IPS-15b (cell line): Measurements from ENCODE around the gene NAGA.

Experiments
- H3K27me3 ChIP-seq: one replicate; pipeline ENCODE4 v1.6.1; 2013; ENCODE audit warnings: low read length; ENCODE audit not compliant: control insufficient read depth, insufficient read depth
- H3K36me3 ChIP-seq: one replicate; pipeline ENCODE4 v1.6.1; 2013; ENCODE audit warnings: low read length; ENCODE audit not compliant: control insufficient read depth, insufficient read depth
- H3K4me1 ChIP-seq: one replicate; pipeline ENCODE4 v1.6.1; 2013; ENCODE audit warnings: mild to moderate bottlenecking, low read length; ENCODE audit not compliant: control insufficient read depth, insufficient read depth
- H3K4me3 ChIP-seq: one replicate; pipeline ENCODE4 v1.5.1; 2013; ENCODE audit warnings: low read depth, low read length
- H3K9ac ChIP-seq: one replicate; pipeline ENCODE4 v1.6.1; 2013; ENCODE audit warnings: low read depth, mild to moderate bottlenecking, low read length
- H3K9me3 ChIP-seq: one replicate; pipeline ENCODE4 v1.6.1; 2013; ENCODE audit warnings: mild to moderate bottlenecking, low read length; ENCODE audit not compliant: control insufficient read depth, insufficient read depth

Gene NAGA

DNA sequence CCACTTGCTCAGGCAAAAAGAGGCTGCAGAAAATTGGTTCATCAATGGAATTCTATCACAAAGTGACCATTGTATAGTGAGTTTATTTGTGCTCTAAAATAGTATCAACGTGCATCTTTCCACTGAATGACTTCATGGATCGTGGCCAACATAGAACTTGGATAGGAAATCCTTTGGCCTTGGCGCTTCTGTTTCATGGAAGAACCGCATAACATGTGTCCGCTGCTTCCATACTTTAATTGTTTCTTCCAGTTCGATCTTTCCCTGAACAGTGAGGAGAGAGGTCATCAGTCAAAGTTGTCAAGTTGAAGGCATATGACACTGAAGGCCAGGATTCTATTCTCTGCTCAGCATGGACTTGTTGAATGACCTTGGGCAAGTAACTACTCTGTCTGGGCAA, 15.4 kb upstream of the NAGA start:
- no peak overlapping the region for H3K9ac ChIP-seq
- H3K27me3 ChIP-seq = no peaks in the 10 kb centered on the region
- H3K9me3 ChIP-seq = no peaks in the 10 kb centered on the region
- H3K4me1 ChIP-seq = no peaks in the 10 kb centered on the region
- H3K4me3 ChIP-seq = no peak overlapping the region
- H3K36me3 ChIP-seq = peaks cover 30% of the 10 kb centered on the region

DNA sequence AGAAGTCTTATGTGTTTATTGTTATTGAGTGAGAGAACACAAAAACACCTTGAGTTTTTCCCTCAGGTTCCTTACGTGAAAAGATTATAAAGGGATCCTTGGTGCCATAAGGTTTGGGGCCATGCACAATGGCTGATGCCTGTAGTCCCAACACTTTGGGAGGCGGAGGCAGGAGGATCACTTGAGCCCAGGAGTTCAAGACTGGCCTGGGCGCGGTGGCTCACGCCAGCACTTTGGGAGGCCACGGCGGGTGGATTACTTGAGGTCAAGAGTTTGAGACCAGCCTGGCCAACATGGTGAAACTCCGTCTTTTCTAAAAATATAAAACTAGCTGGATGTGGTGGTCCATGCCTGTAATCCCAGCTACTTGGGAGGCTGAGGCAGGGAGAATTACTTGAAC, 14.3 kb upstream of the NAGA start:
- no peak overlapping the region for H3K4me3 ChIP-seq
- no peaks in the 10 kb centered on the region for H3K4me1 ChIP-seq
- H3K36me3 ChIP-seq = peaks cover 26% of the 10 kb centered on the region
- H3K9me3 ChIP-seq = no peaks in the 10 kb centered on the region
- H3K27me3 ChIP-seq = no peaks in the 10 kb centered on the region
- no peak overlapping the region for H3K9ac ChIP-seq

DNA sequence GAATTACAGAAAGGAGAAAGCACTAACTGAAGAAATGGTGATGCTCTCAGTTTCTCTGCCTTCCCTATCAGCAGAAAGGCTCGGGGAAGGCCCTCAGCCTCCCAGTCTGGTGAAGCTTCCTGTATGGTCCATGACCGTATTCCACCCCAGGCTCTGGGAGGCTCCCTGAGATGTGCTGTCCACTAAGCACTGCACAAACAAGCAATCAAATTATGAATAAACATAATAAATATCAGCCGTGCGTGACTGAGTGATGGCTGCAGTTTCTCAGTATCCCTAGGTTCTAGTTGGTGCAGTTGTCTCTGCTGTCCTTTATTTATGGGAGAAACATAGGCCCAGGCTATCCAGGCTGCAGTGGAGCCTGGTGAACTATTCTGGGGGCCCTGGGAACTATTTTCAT, 12.5 kb upstream of the NAGA start:
- Histone ChIP-seq H3K27me3 (no peaks in the 10 kb centered on the region), H3K4me3 (no peak overlapping the region), H3K4me1 (peaks cover 4% of the 10 kb centered on the region), H3K9me3 (no peaks in the 10 kb centered on the region), H3K9ac (no peak overlapping the region), H3K36me3 (peaks cover 23% of the 10 kb centered on the region)

DNA sequence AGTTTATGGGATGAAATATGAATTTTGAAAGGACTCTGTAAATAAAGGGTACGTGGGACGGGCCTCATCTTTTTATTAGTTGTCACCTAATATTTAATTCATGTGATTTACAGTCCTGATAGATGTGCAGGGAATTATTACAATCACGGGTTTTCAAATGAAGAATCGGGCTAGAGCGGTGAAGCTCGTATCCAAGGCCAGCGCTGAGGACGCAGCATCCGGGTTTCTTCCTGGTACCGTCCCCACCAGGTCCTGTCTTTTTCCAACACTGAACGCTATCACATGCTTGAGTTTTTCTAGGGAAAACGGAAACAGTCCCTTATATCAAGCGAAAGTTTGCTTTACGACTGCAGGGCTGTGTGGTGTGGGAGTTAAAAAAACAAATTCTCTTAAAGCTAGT, 9.7 kb upstream of the NAGA start:
- Histone ChIP-seq H3K27me3 (no peaks in the 10 kb centered on the region), H3K9ac (no peak overlapping the region), H3K9me3 (no peaks in the 10 kb centered on the region), H3K4me1 (peaks cover 4% of the 10 kb centered on the region), H3K36me3 (peaks cover 16% of the 10 kb centered on the region), H3K4me3 (peak overlapping the region; percentile 84)

DNA sequence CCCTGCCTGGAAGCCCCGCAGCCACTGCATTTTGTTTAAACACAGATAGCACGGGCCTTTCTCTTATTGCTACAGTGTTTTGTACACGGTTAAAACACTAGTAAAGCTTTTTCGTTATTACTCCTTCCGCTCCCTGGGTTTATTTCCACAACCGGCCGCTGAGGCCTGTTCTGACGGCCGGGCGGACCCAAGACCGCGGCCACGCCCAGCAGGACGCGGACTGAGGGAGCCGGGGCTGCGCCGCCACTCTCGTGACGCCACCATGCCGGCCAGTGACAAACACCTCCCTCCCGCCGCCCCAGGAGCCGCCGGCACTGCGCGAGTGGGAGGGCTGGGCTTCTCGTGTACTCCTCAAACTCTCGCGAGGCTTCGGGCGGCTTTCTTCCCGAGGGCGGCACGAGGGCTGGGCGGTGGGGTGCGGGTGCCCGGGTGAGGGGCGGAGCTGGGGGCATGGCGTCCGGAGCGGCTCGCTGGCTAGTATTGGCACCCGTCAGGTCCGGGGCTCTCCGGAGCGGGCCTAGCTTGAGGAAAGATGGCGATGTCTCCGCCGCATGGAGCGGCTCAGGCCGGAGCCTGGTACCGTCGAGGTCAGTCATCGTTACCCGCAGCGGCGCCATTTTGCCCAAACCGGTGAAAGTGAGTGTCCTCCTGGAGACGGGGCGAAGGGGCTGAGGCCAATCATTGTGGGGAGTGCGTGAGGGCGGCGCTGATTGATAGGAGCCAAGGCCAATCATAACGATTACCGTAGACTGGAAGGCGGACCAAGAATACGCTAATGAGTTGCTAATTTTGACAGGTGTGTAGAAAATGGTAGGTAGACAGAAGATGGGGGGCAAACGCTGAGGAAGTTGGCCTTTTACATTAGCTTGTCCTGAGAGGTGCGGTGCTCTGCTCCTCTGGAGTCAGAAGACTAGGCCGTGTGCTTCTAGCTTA, 9.0 kb upstream of the NAGA start, which contains the start of gene SMDT1:
SMDT1 (plus strand) TSS at position 382 of the 933 bp plus-strand sequence; CDS start at position 451, 69 bp downstream.
- H3K36me3 ChIP-seq = peaks cover 16% of the 10 kb centered on the region
- H3K4me1 ChIP-seq = peaks cover 4% of the 10 kb centered on the region
- peak within 1 kb of the TSS; percentile 84 for H3K4me3 ChIP-seq
- H3K27me3 ChIP-seq = no peaks in the 10 kb centered on the region
- H3K9ac ChIP-seq = peak within 1 kb of the TSS; percentile 74
- H3K9me3 ChIP-seq = no peaks in the 10 kb centered on the region

DNA sequence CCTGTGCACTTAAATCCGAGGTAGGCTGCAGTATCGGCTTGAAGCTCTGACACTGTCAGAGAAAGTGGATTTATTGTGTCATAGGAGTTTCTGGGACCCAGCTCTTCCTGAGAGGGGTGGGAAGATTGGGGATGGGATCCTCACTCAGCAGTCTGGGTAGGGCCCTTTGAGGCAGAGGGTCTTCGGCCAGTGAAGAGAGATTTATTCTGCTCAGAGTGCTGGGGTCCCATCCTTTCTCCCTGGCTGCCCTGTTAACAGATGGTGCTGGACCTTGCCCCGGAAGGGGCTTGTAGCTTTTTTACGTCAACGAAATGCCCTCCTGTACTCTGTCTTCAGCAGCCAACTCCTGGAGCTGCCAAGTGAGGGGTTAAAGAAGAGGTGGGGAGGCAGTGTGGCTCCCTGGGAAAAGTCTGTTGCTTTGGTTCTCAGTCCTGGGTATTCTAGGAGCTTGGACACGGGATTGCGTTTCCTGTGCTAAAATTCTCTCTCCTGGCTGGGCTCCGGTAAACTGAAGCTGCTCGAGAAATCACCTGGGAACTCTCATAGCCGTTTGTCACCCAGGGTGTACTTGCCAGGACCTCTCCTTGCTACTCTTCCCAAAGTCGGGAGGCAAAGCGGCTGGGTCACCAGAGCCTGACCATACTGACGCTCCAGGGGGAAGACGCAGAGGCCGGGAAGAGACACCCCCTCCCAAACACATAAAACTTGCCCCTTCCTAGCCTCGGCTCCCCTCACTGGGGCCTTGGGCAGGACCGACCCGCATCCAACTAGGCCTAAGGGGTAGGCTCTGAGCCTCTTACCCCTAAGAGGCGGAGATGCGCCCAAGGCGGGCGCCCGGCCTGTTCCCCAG, 8.1 kb upstream of the NAGA start:
- Histone ChIP-seq H3K4me1 (peaks cover 4% of the 10 kb centered on the region), H3K9me3 (no peaks in the 10 kb centered on the region), H3K27me3 (no peaks in the 10 kb centered on the region), H3K36me3 (peaks cover 16% of the 10 kb centered on the region), H3K4me3 (peak overlapping the region; percentile 84), H3K9ac (peak overlapping the region; percentile 74)

DNA sequence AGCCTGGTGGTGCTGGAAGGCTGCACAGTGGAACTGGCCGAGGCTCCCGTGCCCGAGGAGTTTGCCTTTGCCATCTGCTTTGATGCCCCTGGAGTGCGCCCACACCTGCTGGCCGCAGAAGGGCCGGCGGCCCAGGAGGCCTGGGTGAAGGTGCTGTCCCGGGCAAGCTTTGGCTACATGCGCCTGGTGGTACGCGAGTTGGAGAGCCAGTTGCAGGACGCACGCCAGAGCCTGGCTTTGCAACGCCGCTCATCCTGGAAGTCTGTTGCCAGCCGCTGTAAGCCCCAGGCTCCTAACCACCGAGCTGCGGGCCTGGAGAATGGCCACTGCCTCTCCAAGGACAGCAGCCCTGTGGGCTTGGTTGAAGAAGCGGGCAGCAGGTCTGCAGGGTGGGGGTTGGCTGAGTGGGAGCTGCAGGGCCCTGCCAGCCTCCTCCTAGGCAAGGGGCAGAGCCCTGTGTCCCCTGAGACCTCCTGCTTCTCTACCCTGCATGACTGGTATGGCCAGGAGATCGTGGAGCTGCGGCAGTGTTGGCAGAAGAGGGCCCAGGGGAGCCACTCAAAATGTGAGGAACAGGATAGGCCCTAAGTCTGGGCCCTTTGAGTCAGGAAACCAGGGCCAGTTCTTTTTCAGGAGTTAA, 7.0 kb upstream of the NAGA start:
- Histone ChIP-seq H3K36me3 (peaks cover 9% of the 10 kb centered on the region), H3K9ac (no peak overlapping the region), H3K9me3 (no peaks in the 10 kb centered on the region), H3K4me1 (peaks cover 9% of the 10 kb centered on the region), H3K27me3 (peaks cover 6% of the 10 kb centered on the region), H3K4me3 (no peak overlapping the region)

DNA sequence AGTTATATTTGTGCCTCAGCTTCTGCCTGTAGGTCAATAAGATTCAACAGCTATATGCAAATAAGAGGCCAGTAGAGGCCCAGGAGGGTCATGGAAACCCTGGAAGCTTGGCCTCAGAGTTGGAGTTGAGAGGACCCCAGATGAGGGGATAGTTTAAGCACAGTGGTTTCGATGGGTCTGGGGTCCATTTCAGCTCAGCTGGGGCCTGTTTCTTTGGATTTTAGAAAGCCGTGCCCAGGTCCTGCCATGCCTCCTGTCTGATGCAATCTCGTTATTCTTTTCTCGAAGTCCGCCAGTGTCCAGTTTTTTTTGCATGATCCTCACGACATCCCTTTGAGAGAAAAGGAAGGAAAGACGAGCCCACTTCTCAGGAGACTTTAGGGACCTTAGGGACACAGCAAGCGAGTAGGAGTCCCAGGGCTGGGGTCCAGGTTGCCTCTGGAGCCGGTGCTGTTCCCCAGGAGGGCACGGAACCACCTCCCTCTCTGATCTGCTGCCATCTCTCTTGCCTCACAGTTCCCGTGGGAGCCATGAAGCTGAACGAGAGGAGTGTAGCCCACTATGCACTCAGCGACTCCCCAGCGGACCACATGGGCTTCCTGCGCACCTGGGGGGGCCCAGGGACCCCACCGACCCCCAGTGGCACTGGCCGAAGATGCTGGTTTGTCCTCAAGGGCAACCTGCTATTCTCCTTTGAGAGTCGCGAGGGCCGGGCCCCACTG, 6.3 kb upstream of the NAGA start:
- Histone ChIP-seq H3K4me3 (no peak overlapping the region), H3K9me3 (no peaks in the 10 kb centered on the region), H3K27me3 (peaks cover 6% of the 10 kb centered on the region), H3K9ac (no peak overlapping the region), H3K36me3 (peaks cover 5% of the 10 kb centered on the region), H3K4me1 (peaks cover 9% of the 10 kb centered on the region)

DNA sequence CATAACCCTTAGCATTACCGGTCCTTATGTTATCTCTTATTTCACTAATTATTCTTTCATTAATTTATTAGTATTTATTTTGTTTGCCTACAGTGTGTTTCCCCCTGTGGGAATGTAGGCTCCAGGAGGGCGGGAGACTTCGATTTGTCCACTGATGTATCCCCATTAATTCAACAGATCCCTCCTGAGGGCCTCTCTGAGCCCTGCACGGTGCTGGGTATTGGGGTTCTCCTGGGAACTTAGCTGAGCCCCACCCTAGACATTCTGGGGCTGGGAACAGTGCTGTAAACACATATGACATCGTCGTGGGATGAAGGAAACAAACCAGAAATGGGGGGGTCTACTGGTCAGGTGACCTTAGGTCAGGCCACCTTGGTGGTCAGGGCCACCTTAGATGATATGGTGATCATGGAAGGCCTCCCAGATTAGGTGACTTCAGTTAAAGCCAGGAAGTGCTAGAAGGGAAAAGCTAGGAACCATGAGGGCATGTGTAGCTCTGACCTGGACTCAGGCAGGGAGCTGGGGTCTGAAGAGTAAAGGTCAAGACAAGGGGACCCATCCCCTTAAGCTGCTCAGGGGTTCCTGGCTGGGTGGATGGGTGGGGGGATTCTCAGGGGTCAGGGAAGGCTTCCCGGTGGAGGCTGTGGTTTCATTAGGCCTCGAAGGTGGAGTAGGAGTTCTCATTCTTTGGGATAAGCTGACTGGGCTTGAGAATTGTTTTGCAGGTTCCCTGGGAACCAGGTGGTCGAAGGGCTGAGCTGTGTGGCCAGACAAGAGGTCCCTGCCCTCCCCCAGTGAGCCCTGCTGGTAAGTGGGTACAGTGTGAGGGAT, 4.4 kb upstream of the NAGA start:
- H3K9ac ChIP-seq = no peak overlapping the region
- H3K4me3 ChIP-seq = peak overlapping the region; percentile 49
- no peaks in the 10 kb centered on the region for H3K9me3 ChIP-seq
- peaks cover 5% of the 10 kb centered on the region for H3K36me3 ChIP-seq
- peaks cover 13% of the 10 kb centered on the region for H3K4me1 ChIP-seq
- peaks cover 6% of the 10 kb centered on the region for H3K27me3 ChIP-seq

DNA sequence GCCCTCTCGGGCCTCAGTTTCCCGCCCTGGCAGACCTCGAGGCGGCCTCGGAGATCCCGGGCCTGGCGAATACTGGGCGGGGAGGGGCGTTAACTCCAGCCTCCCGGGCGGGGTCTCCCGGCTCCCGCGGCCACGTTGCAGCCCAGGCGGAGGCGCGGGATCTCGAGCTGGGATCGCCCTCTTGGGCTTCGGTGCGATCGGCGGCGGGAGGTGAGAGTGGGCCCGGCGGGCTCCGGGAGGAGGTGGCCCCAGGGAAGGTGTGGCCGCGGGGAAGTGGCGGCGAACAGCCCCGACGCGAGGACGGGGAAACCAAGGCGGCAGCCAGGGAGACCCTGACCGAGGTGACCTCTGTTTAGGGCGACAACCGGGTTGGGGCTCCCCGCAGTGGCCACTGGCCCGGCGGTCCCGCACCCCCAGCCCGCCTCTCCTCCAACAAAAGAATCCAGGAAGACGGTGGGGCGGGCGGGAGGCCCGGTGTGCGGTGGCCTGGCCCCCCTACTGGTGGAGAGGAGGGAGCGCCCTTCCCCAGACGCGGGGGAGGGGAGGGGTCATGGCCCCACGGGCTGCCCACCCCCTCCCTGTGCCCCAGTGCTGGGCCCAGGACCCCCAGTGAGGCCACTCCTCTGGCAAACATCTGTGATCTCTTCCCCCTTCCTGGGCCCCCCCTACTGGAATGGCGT, 3.7 kb upstream of the NAGA start, which contains the start of gene PHETA2:
PHETA2 (plus strand) TSS at position 117 of the 680 bp plus-strand sequence. CDS start 3,046 bp downstream, outside the sequence.
- Histone ChIP-seq H3K4me3 (peak within 1 kb of the TSS; percentile 49), H3K9ac (no peak within 1 kb of the TSS), H3K36me3 (peaks cover 5% of the 10 kb centered on the region), H3K9me3 (no peaks in the 10 kb centered on the region), H3K4me1 (peaks cover 13% of the 10 kb centered on the region), H3K27me3 (peaks cover 6% of the 10 kb centered on the region)
